Epithelial cell of esophagus (primary cell): Measurements from ENCODE around the gene PRG2.

Experiments
- DNase-seq: peaks from one replicate; pipeline ENCODE4 v3.0.0; 2010; ENCODE audit warnings: low read depth
- H3K4me3 ChIP-seq: 2 replicates; pipeline ENCODE4 v1.5.1; 2011; ENCODE audit warnings: mild to moderate bottlenecking, low read length, control low read depth
- TF ChIP-seq, protein P1 (sequence below): IDR thresholded peaks from 2 replicates; pipeline ENCODE4 v1.5.1; 2011; ENCODE audit warnings: low read depth, mild to moderate bottlenecking, low read length, control low read depth, inconsistent platforms; ENCODE audit not compliant: insufficient read depth; ENCODE audit errors: missing control alignments

The PRG2 gene

DNA sequence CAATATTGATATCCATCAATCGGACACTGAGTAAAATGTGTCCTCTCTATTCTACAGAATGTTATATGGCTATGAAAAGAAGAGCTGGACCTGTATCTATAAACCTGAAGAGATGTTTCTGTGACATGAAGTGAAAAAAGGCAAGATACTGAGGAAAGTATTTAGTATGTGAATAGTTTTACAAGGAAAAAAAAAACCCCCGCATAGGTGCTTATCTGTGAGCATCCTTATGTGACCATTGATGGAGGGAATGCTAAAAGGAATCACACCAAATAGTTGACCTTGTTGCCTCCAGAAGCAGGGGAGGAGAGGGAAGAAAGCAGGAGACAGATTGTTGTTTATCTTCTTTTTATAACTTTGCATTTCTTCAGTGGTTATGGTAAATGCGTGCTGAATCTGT is 661 bp upstream of the PRG2 start:
- no peak overlapping the region for H3K4me3 ChIP-seq
- TF ChIP-seq, protein P1, sequence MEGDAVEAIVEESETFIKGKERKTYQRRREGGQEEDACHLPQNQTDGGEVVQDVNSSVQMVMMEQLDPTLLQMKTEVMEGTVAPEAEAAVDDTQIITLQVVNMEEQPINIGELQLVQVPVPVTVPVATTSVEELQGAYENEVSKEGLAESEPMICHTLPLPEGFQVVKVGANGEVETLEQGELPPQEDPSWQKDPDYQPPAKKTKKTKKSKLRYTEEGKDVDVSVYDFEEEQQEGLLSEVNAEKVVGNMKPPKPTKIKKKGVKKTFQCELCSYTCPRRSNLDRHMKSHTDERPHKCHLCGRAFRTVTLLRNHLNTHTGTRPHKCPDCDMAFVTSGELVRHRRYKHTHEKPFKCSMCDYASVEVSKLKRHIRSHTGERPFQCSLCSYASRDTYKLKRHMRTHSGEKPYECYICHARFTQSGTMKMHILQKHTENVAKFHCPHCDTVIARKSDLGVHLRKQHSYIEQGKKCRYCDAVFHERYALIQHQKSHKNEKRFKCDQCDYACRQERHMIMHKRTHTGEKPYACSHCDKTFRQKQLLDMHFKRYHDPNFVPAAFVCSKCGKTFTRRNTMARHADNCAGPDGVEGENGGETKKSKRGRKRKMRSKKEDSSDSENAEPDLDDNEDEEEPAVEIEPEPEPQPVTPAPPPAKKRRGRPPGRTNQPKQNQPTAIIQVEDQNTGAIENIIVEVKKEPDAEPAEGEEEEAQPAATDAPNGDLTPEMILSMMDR, result no peak
- no peak for DNase-seq

DNA sequence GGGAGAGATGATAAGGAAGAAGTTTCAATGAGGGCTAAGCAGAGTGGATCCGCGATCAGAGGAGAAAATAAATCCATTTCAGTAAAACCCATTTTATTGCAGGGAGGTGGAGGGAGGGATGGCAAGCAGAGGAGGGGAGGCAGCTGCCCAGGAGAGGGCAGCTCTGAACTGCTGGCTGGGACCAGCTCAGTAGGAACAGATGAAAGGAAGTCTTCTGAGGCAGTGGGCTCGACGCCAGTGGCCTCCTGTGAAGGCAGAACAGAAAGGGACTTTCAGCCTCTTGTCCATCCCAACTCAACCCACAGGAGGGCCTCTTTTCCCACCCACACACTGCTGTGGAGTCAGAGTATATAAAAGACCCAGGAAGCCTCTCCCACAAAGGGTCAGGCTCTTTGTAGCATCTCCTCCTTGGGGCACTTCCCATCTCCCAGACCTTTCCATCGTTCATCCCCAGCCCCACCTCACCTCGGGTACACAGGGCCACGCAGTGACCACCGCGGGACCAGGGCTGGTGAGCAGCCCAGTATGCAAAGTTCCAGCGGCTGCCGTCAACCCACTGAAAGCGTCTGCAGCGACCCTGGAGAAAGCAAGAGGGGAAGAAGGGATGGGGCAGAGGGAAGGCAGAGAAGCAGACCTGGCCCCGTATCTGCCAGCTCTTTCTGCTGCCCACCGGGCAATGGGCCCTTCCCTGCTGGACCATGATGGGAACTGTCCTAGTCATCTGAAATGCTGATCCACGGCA is 3.0 kb downstream of the PRG2 start:
- TF ChIP-seq, protein P1, result no peak
- no peak overlapping the region for H3K4me3 ChIP-seq
- DNase-seq, result no peak

DNA sequence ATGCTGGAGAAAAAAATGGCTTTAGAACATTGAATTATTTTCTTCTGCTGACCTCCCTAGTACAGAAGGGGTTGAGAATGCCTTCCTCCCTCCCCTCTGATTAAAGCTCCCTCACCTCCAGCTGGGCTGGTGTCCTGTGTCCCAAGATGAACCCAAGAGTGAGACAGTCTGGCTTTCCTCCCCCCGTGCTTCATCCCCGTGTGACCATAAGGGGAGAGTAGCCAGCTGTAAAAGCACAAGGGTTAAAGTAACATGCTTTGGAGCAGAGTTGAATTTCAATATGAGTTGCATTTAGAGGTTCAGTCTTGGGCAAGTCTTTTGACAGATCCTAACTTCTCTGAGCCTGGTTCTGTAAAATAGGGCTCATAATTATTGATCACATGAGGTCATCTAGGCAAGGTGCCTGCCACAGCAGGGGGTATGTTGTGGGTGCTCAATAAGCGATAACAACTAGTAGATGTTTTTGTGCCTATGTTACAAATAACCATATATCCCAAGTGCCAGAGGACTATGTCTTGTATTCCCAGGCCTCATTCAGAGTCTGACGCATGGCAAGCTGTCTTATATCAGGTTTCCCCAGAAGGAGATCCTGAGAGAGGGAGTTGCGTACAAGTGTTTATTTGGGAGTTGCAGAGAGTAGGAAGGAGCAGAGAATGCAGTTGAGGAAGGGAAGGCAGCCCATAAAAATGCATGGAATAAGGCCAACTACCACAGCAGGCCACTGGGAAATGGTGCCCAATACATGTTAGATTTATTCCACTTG is 4.1 kb downstream of the PRG2 start:
- no peak overlapping the region for H3K4me3 ChIP-seq
- no peak for DNase-seq
- TF ChIP-seq, protein P1, result no peak

DNA sequence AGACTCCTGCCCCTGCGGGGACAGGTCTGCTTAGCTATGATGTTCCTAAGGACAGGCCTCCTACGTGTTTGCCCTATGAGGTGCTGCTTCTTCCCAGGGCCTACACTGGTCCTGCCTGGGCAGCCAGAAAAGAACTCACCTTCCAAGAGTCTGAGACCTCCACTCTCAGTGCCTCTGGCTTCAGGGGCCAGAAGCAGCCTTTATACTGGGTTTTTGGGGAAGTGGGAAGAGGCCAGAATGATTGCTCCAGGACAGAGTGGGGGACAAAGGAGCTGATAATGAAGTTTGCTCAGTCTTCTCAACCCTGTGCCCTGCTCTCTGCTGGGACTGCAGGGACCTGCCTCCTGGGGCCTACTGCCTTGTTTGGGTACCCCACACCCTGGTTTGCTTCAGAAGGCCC is 9.5 kb downstream of the PRG2 start, which contains the start of gene PRG3:
Gene PRG3, minus strand, starts transcription at position 176 of the 400 bp plus-strand sequence. CDS start 442 bp downstream, outside the sequence.
- no peak for DNase-seq
- TF ChIP-seq, protein P1, result no peak
- H3K4me3 ChIP-seq, result no peak within 1 kb of the TSS

DNA sequence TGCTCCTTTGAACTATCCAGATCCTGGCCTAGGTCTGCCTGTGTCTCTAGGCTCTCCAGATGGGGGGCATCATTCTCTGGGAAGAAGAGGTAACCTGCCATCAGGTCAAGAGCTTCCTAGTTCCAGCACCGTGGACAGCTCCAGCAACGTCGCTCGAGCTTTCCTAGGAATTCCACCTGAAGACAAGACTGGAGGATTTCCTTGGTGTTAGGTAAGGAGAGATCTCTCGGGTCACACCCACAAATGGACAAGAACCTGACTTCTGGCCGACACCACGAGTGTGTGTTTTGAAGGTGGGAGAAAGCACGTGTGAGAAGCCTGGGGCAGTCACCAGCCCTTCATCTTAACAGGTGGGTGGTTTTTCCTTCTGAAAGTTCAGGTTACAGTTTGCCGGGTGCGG is 10.7 kb downstream of the PRG2 start:
- DNase-seq, result peak; percentile 62
- TF ChIP-seq, protein P1, result no peak
- no peak overlapping the region for H3K4me3 ChIP-seq

DNA sequence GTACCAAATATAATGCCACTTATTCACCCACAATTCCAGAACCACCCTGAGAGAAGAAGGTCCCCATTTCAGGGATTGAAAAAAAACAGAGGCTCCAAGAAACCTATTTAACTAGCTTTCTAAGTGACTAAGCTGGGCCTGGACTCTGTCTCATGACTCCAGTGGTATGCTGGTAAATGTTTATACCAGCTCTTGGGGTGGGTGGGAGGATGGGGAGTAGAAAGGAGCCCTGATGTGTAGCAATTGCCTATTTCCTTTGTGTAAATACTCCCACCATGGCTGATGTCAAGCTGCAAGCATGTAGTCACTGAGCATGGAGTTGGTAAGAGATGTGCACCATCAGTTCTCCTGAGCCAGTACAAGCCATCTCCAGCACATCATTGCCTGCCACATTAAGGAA is 12.3 kb downstream of the PRG2 start:
- TF ChIP-seq, protein P1, result no peak
- no peak for DNase-seq
- H3K4me3 ChIP-seq, result no peak overlapping the region
